Endothelial cell (in vitro differentiated cells): ENCODE results near the gene SLC6A19. TPM values are rescaled to one million over a fixed set of nuclear protein-coding genes. Genes with fewer than 3 reads are reported as not detected.

Experiments
- DNase-seq: peaks from one replicate; pipeline ENCODE4 v3.0.0; 2021; ENCODE audit warnings: low spot score
- H3K27ac Mint-ChIP-seq: one replicate; pipeline ENCODE4 v1.8.0; 2021; ENCODE audit warnings: mixed read lengths, inconsistent platforms; ENCODE audit not compliant: unreplicated experiment
- H3K27me3 Mint-ChIP-seq: one replicate; pipeline ENCODE4 v1.8.0; 2021; ENCODE audit warnings: mild to moderate bottlenecking, moderate library complexity, mixed read lengths, inconsistent platforms; ENCODE audit not compliant: unreplicated experiment
- H3K36me3 Mint-ChIP-seq: one replicate; pipeline ENCODE4 v1.8.0; 2021; ENCODE audit warnings: mild to moderate bottlenecking, low read depth, mixed read lengths, inconsistent platforms; ENCODE audit not compliant: unreplicated experiment
- H3K4me1 Mint-ChIP-seq: one replicate; pipeline ENCODE4 v1.8.0; 2021; ENCODE audit warnings: mild to moderate bottlenecking, mixed read lengths, inconsistent platforms; ENCODE audit not compliant: unreplicated experiment
- H3K4me3 Mint-ChIP-seq: one replicate; pipeline ENCODE4 v1.8.0; 2021; ENCODE audit warnings: mild to moderate bottlenecking, mixed read lengths, inconsistent platforms; ENCODE audit not compliant: unreplicated experiment
- H3K9me3 Mint-ChIP-seq: one replicate; pipeline ENCODE4 v1.8.0; 2021; ENCODE audit warnings: mixed read lengths, inconsistent platforms; ENCODE audit not compliant: unreplicated experiment
- CTCF ChIP-seq: fragments of 200-600 bp; sonication (generic); IDR thresholded peaks from one replicate; pipeline ENCODE4 v1.5.0; 2021; ENCODE audit warnings: antibody characterized with exemption; ENCODE audit not compliant: unreplicated experiment
- total RNA-seq: library from RNA; stranded (reverse); fragmentation: NEBNext Ultra II Directional; extraction: Animal tissue kit (Norgen Biotek cat#: 25700); gene quantifications from one replicate; pipeline ENCODE4 v1.2.1, GENCODE V29; 2021; ENCODE audit not compliant: unreplicated experiment

SLC6A19 gene
- total RNA-seq, 1 donor from 2014 or later = not detected

DNA sequence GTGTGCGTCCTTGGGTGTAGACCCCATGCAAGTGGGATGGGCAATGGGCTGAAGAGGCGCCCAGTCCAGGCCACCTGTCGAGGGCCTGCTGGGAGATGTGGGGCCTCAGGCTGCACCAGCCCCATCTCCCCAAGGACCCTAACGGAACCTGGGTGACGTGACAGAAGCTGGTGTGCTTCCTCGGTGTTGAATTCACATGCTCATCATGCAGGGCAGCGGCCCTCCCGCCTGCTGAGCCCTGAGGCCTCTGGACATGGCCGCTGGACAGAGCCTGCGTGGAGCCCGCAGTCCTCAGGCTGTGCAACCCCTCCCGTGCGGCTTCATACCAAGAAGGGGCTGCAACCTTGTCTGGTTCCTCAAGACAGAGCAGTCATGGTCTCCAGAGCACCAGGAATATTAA is 66.7 kb downstream of the SLC6A19 start:
- DNase-seq = no peak
- H3K4me1 Mint-ChIP-seq = no peaks in the 10 kb centered on the region
- no peaks in the 10 kb centered on the region for H3K36me3 Mint-ChIP-seq
- H3K9me3 Mint-ChIP-seq = no peaks in the 10 kb centered on the region
- TF ChIP-seq CTCF = no peak
- H3K27me3 Mint-ChIP-seq = peaks cover 4% of the 10 kb centered on the region
- H3K4me3 Mint-ChIP-seq = no peak overlapping the region
- no peak overlapping the region for H3K27ac Mint-ChIP-seq

DNA sequence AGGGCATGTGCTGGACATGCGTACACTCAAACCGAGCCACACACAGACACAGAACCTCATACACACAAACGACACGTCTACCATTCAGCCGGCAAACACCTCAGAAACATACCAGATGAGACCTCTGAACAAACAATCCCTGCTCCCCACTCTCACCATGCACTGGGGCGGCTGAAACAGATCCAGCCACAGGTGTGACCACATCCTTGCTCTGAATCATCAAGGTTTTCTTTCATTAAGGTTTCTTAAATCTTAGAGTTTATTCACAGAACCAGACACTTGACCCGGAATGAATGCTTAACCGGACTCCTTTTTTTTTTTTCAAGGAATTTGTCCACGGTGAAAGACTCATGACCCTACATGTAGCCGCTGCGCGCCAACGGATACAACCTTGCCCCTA is 67.3 kb downstream of the SLC6A19 start:
- no peak for TF ChIP-seq CTCF
- Mint-ChIP-seq H3K9me3 (no peaks in the 10 kb centered on the region), H3K4me1 (no peaks in the 10 kb centered on the region), H3K27ac (no peak overlapping the region), H3K27me3 (peaks cover 4% of the 10 kb centered on the region), H3K4me3 (no peak overlapping the region), H3K36me3 (no peaks in the 10 kb centered on the region)
- no peak for DNase-seq

DNA sequence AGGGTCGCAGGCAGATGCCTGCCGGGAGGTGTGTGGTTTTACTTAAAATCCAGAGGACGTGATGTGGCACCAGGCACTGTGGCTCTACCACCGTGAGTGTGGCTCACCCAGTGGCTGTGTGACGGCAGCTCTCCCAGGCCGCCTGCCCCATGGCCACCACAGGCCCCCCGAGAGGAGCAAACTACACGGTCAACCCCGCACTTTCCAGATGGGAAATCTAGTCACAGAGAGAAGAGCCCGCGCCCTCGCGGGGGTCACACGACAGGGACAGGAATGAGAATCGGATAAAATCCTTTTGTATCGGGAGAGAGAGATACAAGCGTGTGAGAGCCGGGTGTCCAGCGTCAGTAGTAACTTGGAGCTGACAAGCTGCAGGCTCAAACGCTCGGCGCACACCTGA is 69.0 kb downstream of the SLC6A19 start:
- H3K4me1 Mint-ChIP-seq = peaks cover 2% of the 10 kb centered on the region
- peak overlapping the region; percentile 74 for H3K4me3 Mint-ChIP-seq
- no peak for DNase-seq
- no peak for TF ChIP-seq CTCF
- no peaks in the 10 kb centered on the region for H3K36me3 Mint-ChIP-seq
- H3K27me3 Mint-ChIP-seq = peaks cover 4% of the 10 kb centered on the region
- no peak overlapping the region for H3K27ac Mint-ChIP-seq
- H3K9me3 Mint-ChIP-seq = no peaks in the 10 kb centered on the region

- TF ChIP-seq CTCF = no peak
- DNase-seq = no peak
- H3K4me1 Mint-ChIP-seq = peaks cover 2% of the 10 kb centered on the region
- no peak overlapping the region for H3K27ac Mint-ChIP-seq
- no peaks in the 10 kb centered on the region for H3K9me3 Mint-ChIP-seq
- peaks cover 4% of the 10 kb centered on the region for H3K27me3 Mint-ChIP-seq
- no peaks in the 10 kb centered on the region for H3K36me3 Mint-ChIP-seq
- no peak overlapping the region for H3K4me3 Mint-ChIP-seq
Measured at GRCh38 chr5:1270933-1271914, 69.8 kb downstream of the SLC6A19 start.

DNA sequence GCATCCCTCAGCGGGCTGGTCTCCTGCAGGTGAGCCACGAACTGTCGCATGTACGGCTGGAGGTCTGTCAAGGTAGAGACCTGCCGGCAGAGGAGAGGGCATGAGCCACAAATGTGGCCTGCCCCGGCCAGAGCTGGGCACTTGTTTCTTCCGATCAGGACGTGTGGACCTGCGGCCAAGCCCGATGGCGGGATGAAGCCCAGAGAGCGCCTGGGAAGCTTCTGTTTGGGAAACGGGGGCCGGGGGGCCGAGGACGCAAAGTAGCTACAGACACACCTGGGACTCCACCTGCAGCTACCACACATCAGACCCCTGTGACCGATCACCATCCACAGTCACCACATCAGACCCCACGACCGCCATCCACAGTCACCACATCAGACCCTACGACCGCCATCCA is 70.8 kb downstream of the SLC6A19 start:
- no peak for TF ChIP-seq CTCF
- no peaks in the 10 kb centered on the region for H3K36me3 Mint-ChIP-seq
- peaks cover 4% of the 10 kb centered on the region for H3K27me3 Mint-ChIP-seq
- H3K4me1 Mint-ChIP-seq = peaks cover 2% of the 10 kb centered on the region
- H3K4me3 Mint-ChIP-seq = no peak overlapping the region
- H3K9me3 Mint-ChIP-seq = no peaks in the 10 kb centered on the region
- H3K27ac Mint-ChIP-seq = no peak overlapping the region
- no peak for DNase-seq
